Gastrocnemius medialis (tissue), 4 donors: ENCODE results near the gene ZNF652. TPM values are rescaled to one million over a fixed set of nuclear protein-coding genes. Genes with fewer than 3 reads are reported as not detected.

ENCODE experiments used
- ATAC-seq, 2 donors: fragments of 150-250 bp; one replicate each; pipeline ENCODE4 v1.9.1; 2016
- DNase-seq, 2 donors: peaks; one replicate each; pipeline ENCODE4 v3.0.0-alpha.2; 2019
- H3K27ac ChIP-seq, 4 donors: fragments of 200-600 bp; sonication (generic); 1 replicate in 1 of 4; 2 replicates in 3 of 4; pipeline ENCODE4 v1.5.1; 2016 to 2018; ENCODE audit warnings: mild to moderate bottlenecking in 2 of 4, moderate library complexity in 1 of 4
- H3K27me3 ChIP-seq, 3 donors: fragments of 200-600 bp; sonication (generic) in 2 of 3; 1 replicate in 1 of 3; 2 replicates in 2 of 3; pipeline versions ENCODE4 v1.5.1 to v1.6.0; 2016 to 2019; ENCODE audit warnings: mild to moderate bottlenecking in 1 of 3, moderate library complexity in 1 of 3
- H3K36me3 ChIP-seq, 2 donors: fragments of 200-600 bp; sonication (generic) in 1 of 2; one replicate each; pipeline ENCODE4 v1.5.1; 2017 to 2018
- H3K4me1 ChIP-seq, 2 donors: fragments of 200-600 bp; sonication (generic) in 1 of 2; one replicate each; pipeline ENCODE4 v1.5.1; 2016 to 2017; ENCODE audit warnings: mild to moderate bottlenecking in 2 of 2
- H3K4me3 ChIP-seq, 4 donors: fragments of 200-600 bp; sonication (generic) in 3 of 4; 1 replicate in 1 of 4; 2 replicates in 3 of 4; pipeline ENCODE4 v1.5.1; 2016 to 2019; ENCODE audit warnings: mild to moderate bottlenecking in 2 of 4
- H3K9me3 ChIP-seq, 3 donors: fragments of 200-600 bp; sonication (generic) in 2 of 3; 1 replicate in 1 of 3; 2 replicates in 2 of 3; pipeline ENCODE4 v1.5.1; 2016 to 2019
- POLR2A ChIP-seq, 2 donors: fragments of 450-650 bp; IDR thresholded peaks; one replicate each; pipeline ENCODE4 v1.6.1; 2017; ENCODE audit warnings: antibody characterized with exemption in 2 of 2, mild to moderate bottlenecking in 2 of 2, moderate library complexity in 2 of 2
- in situ Hi-C, 4 donors: fragments of 200-750 bp; cut with MboI; loops; one replicate each; pipeline versions ENCODE4 v1.15.0 to v1.8.0; 2017; ENCODE audit warnings: low sequenced_read_pairs in 4 of 4
- intact Hi-C: fragments of 100-400 bp; cut with DNase I; formaldehyde crosslinking; loops from one replicate; pipeline ENCODE4 v1.15.1; 2023; ENCODE audit warnings: low total_unique reads
- total RNA-seq, 4 donors: library from RNA; depleted of rRNA; stranded (reverse); fragments of >200 nt; gene quantifications; one replicate each; pipeline versions ENCODE4 v1.1.0 to v1.2.3, GENCODE V29; 2016
- TF ChIP-seq, protein P1 (sequence below), 5 experiments: fragments of 450-650 bp in 3 of 5; fragments of 200-600 bp in 2 of 5; sonication (generic) in 2 of 5; IDR thresholded peaks in 4 of 5; conservative IDR thresholded peaks in 1 of 5; 1 replicate in 4 of 5; 2 replicates in 1 of 5; pipeline ENCODE4 v1.5.1; 2016 to 2019; ENCODE audit warnings: antibody characterized with exemption in 5 of 5, mild to moderate bottlenecking in 3 of 5, moderate library complexity in 3 of 5

Gene ZNF652
- total RNA-seq, 4 donors from 2014 or later: 32.8 to 49.6 (median 41.1) TPM

- H3K27me3 ChIP-seq: no peaks in the 10 kb centered on the region
- ATAC-seq: no peak
- H3K4me3 ChIP-seq: no peak overlapping the region
- intact Hi-C loops: no loop called here
- TF ChIP-seq, protein P1, sequence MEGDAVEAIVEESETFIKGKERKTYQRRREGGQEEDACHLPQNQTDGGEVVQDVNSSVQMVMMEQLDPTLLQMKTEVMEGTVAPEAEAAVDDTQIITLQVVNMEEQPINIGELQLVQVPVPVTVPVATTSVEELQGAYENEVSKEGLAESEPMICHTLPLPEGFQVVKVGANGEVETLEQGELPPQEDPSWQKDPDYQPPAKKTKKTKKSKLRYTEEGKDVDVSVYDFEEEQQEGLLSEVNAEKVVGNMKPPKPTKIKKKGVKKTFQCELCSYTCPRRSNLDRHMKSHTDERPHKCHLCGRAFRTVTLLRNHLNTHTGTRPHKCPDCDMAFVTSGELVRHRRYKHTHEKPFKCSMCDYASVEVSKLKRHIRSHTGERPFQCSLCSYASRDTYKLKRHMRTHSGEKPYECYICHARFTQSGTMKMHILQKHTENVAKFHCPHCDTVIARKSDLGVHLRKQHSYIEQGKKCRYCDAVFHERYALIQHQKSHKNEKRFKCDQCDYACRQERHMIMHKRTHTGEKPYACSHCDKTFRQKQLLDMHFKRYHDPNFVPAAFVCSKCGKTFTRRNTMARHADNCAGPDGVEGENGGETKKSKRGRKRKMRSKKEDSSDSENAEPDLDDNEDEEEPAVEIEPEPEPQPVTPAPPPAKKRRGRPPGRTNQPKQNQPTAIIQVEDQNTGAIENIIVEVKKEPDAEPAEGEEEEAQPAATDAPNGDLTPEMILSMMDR (IDR thresholded peaks at IDR 0.05 in 4 of 5, conservative IDR thresholded peaks at IDR 0.05 in 1 of 5): no peak
- TF ChIP-seq POLR2A (IDR thresholded peaks at IDR 0.05): no peak
- in situ Hi-C loops: no loop called here
- DNase-seq: no peak
- no peaks in the 10 kb centered on the region for H3K4me1 ChIP-seq
- no peaks in the 10 kb centered on the region for H3K36me3 ChIP-seq
- H3K9me3 ChIP-seq: no peaks in the 10 kb centered on the region
- no peak overlapping the region for H3K27ac ChIP-seq
These were observed 20.5 kb upstream of the ZNF652 start for GRCh38 chr17:49382556-49382955.

DNA sequence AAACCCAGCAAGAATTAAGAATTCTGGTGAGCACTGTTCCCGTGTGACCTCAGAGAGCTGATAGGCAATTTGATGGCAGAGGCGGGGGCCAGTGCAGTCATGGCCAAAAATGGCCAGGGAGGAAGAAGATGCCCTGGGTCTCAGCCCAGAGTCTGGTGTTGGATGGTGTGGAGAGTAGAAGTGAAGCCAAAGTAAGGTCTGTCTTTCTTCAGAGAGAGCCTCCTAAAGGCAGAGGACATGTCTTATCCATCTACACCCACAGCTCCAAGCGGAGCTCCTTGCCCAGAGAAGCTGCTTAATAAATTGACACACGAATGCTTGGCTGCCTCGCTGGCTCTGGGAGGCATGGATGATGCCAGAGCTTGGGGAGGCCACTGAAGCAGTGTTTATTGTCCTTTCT is 19.7 kb upstream of the ZNF652 start:
- Histone ChIP-seq H3K27ac (no peak overlapping the region), H3K4me3 (no peak overlapping the region), H3K9me3 (no peaks in the 10 kb centered on the region), H3K27me3 (no peaks in the 10 kb centered on the region), H3K36me3 (no peaks in the 10 kb centered on the region), H3K4me1 (no peaks in the 10 kb centered on the region)
- TF ChIP-seq, protein P1 (IDR thresholded peaks at IDR 0.05 in 4 of 5, conservative IDR thresholded peaks at IDR 0.05 in 1 of 5): no peak
- TF ChIP-seq POLR2A (IDR thresholded peaks at IDR 0.05): no peak
- in situ Hi-C loops (no loop called here), intact Hi-C loops (no loop called here)
- DNase-seq (no peak), ATAC-seq (no peak)

- Histone ChIP-seq H3K9me3 (no peaks in the 10 kb centered on the region), H3K4me1 (no peaks in the 10 kb centered on the region), H3K27me3 (no peaks in the 10 kb centered on the region), H3K4me3 (no peak overlapping the region), H3K27ac (no peak overlapping the region), H3K36me3 (no peaks in the 10 kb centered on the region)
- TF ChIP-seq POLR2A (IDR thresholded peaks at IDR 0.05): no peak
- TF ChIP-seq, protein P1 (IDR thresholded peaks at IDR 0.05 in 4 of 5, conservative IDR thresholded peaks at IDR 0.05 in 1 of 5): no peak
- in situ Hi-C loops (no loop called here), intact Hi-C loops (no loop called here)
- ATAC-seq (no peak), DNase-seq (no peak)
These were observed 19.0 kb upstream of the ZNF652 start for GRCh38 chr17:49381033-49381432.

GRCh38 chr17:49379926-49380325 is 17.9 kb upstream of the ZNF652 start:
- in situ Hi-C loops: no loop called here
- H3K27me3 ChIP-seq: no peaks in the 10 kb centered on the region
- no peak for ATAC-seq

More at GRCh38 chr17:49379926-49380325, 17.9 kb upstream of the ZNF652 start:
- Histone ChIP-seq H3K27ac (no peak overlapping the region), H3K4me1 (no peaks in the 10 kb centered on the region), H3K9me3 (no peaks in the 10 kb centered on the region), H3K36me3 (no peaks in the 10 kb centered on the region), H3K4me3 (no peak overlapping the region)
- TF ChIP-seq, protein P1 (IDR thresholded peaks at IDR 0.05 in 4 of 5, conservative IDR thresholded peaks at IDR 0.05 in 1 of 5): no peak
- TF ChIP-seq POLR2A (IDR thresholded peaks at IDR 0.05): no peak
- DNase-seq: no peak
- intact Hi-C loops: no loop called here
